ENCODE measurements around the gene PEX1. TPM values are rescaled to one million over a fixed set of nuclear protein-coding genes. Genes with fewer than 3 reads are reported as not detected.

Gene PEX1
- total and polyA plus RNA-seq, 2 of the 4 experiments (the other 2 are of a cell fraction), result 8.1 to 12.7 TPM

DNA sequence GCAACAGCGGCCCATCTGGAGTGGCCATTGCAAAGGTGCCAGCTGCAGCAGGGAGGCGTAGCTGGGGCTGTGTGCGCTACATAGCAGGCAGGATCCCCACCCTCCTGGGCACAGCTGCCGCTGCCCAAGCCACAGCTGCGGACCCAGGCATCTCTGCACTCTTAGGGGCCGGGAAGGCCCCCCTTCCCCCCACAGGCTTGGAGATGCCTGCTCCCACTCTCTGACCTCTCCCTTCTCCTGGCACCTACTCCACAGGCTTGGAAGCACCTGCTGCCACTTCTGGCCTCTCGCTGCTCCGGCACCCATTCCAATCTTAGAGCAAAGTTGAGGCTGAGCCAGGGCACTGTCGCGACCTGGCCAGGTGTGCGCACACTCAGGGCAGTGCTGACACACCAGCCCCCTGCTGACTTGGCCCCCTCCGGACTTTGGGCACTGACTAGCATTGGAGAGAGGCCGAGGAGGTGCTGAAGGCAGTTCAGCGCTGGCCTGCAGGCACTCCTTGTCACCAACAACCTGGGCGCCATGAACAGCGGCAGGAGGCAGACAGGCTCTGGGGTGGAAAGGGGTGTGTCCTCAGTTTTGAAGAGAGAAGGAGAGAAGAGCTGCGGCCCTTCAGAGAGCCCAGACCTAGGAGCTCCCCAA lies 18.7 kb upstream of the PEX1 start:
- H2BK15ac ChIP-seq (ENCODE audit: low read depth, low read length), result no peak overlapping the region
- H2BK5ac ChIP-seq (ENCODE audit: low read depth, low read length, poor library complexity, severe bottlenecking), result no peak overlapping the region
- no peaks in the 10 kb centered on the region for H3K9me3 ChIP-seq (ENCODE audit: control insufficient read depth, insufficient read depth, low read length)
- H2AFZ ChIP-seq (replicated peaks; ENCODE audit: low read length, poor library complexity), result no peak overlapping the region
- no peak for DNase-seq
- H3K14ac ChIP-seq (replicated peaks; ENCODE audit: low read depth, low read length), result no peak overlapping the region
- in situ Hi-C loops (cut with MboI; ENCODE audit: low sequenced_read_pairs) (no loop called here), dilution Hi-C loops (cut with HindIII; ENCODE audit: low sequenced_read_pairs, unreplicated experiment) (no loop called here), intact Hi-C loops (cut with micrococcal nuclease) (no loop called here)
- no peak overlapping the region for H4K8ac ChIP-seq (ENCODE audit: low read depth in 2 of 2, low read length in 2 of 2)
- H3K36me3 ChIP-seq (ENCODE audit: control insufficient read depth, insufficient read depth, low read length), result no peaks in the 10 kb centered on the region
- no peak overlapping the region for H2AK9ac ChIP-seq (replicated peaks; ENCODE audit: low read depth, low read length, poor library complexity)
- no peak overlapping the region for H3K23ac ChIP-seq (ENCODE audit: low read depth, low read length)
- TF ChIP-seq, protein P1, sequence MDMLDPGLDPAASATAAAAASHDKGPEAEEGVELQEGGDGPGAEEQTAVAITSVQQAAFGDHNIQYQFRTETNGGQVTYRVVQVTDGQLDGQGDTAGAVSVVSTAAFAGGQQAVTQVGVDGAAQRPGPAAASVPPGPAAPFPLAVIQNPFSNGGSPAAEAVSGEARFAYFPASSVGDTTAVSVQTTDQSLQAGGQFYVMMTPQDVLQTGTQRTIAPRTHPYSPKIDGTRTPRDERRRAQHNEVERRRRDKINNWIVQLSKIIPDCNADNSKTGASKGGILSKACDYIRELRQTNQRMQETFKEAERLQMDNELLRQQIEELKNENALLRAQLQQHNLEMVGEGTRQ (IDR thresholded peaks at IDR 0.05; ENCODE audit: low read depth, low read length), result no peak
- TF ChIP-seq RCOR1 (IDR thresholded peaks at IDR 0.05; ENCODE audit: insufficient replicate concordance, low read length) (no peak), NFE2L2 (IDR thresholded peaks at IDR 0.05; ENCODE audit: low read depth, low read length) (no peak), MXI1 (IDR thresholded peaks at IDR 0.05; ENCODE audit: borderline replicate concordance, low read depth, low read length) (no peak), CHD1 (IDR thresholded peaks at IDR 0.05; ENCODE audit: low read depth, low read length) (no peak), RFX5 (IDR thresholded peaks at IDR 0.05; ENCODE audit: low read depth, low read length) (no peak), RAD21 (IDR thresholded peaks at IDR 0.05; ENCODE audit: low read length) (no peak), FOS (IDR thresholded peaks at IDR 0.05; ENCODE audit: low read depth, low read length) (no peak), SMC3 (IDR thresholded peaks at IDR 0.05; ENCODE audit: low read depth, low read length) (no peak), CEBPB (IDR thresholded peaks at IDR 0.05; ENCODE audit: low read depth, low read length) (no peak)
- TF ChIP-seq, protein P2, sequence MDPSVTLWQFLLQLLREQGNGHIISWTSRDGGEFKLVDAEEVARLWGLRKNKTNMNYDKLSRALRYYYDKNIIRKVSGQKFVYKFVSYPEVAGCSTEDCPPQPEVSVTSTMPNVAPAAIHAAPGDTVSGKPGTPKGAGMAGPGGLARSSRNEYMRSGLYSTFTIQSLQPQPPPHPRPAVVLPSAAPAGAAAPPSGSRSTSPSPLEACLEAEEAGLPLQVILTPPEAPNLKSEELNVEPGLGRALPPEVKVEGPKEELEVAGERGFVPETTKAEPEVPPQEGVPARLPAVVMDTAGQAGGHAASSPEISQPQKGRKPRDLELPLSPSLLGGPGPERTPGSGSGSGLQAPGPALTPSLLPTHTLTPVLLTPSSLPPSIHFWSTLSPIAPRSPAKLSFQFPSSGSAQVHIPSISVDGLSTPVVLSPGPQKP (IDR thresholded peaks at IDR 0.05; ENCODE audit: borderline replicate concordance, low read depth, low read length), result no peak
- ATAC-seq (ENCODE audit: low read depth), result no peak
- no peaks in the 10 kb centered on the region for H3K4me1 ChIP-seq (ENCODE audit: control insufficient read depth, insufficient read depth, low read length)
- H2BK20ac ChIP-seq (ENCODE audit: low read depth, low read length), result no peak overlapping the region
- H2AK5ac ChIP-seq (ENCODE audit: low read depth, low read length), result no peak overlapping the region
- no TSS peak for BruUV-seq (replicated peaks)
- H3K4me3 ChIP-seq (ENCODE audit: insufficient read depth, low read depth, low read length), result no peak overlapping the region
- no peak overlapping the region for H3K4me2 ChIP-seq (ENCODE audit: low read depth, low read length)
- H3K56ac ChIP-seq (ENCODE audit: extremely low read depth, insufficient read depth, low read length), result no peak overlapping the region
- H3K27me3 ChIP-seq (ENCODE audit: control insufficient read depth, insufficient read depth, low read length), result no peaks in the 10 kb centered on the region; the same call in 1 of the 2 replicates
- no peaks in the 10 kb centered on the region for H4K20me1 ChIP-seq (ENCODE audit: insufficient read depth, low read length)
- no peak overlapping the region for H3K27ac ChIP-seq (ENCODE audit: insufficient read depth, low read length)
- no peak overlapping the region for H4K91ac ChIP-seq (ENCODE audit: insufficient read depth, low read depth, low read length)
- ChIA-PET CTCF (no interaction called here), POLR2A (ENCODE audit: unreplicated experiment) (no interaction called here)
- no peak overlapping the region for H4K5ac ChIP-seq (ENCODE audit: low read depth, low read length)
- H2BK120ac ChIP-seq (ENCODE audit: low read depth, low read length), result no peak overlapping the region
- no peak overlapping the region for H3K9ac ChIP-seq (ENCODE audit: low read depth, low read length)
- no peak overlapping the region for H3K4ac ChIP-seq (ENCODE audit: low read depth, low read length)
- H3K9me1 ChIP-seq (ENCODE audit: insufficient read depth, low read length), result no peaks in the 10 kb centered on the region
- 94% methylated on average over 5 of the region's 17 CpGs; no CpG with 5 or more reads in 1 of the 2 experiments for WGBS, 2 experiments (ENCODE audit: extremely low coverage in 2 of 2, insufficient read length in 1 of 2)
- no peaks in the 10 kb centered on the region for H3K79me1 ChIP-seq (ENCODE audit: low read depth in 1 of 2, low read length in 2 of 2)
- H3K18ac ChIP-seq (ENCODE audit: low read depth, low read length), result no peak overlapping the region

Data from IMR-90 (cell line).